GM12892 (cell line): ENCODE results near the gene INPP5A.

Experiments
- POLR2A ChIP-seq: IDR thresholded peaks from 2 replicates; pipeline ENCODE4 v1.6.1; 2011; ENCODE audit warnings: low read depth, low read length, control low read depth
- POLR2AphosphoS5 ChIP-seq: IDR thresholded peaks from 2 replicates; pipeline ENCODE4 v1.6.1; 2011; ENCODE audit warnings: low read depth, low read length, control low read depth

- no peak for TF ChIP-seq POLR2A
- no peak for TF ChIP-seq POLR2AphosphoS5
These were observed 1.8 kb downstream of the INPP5A start for GRCh38 chr10:132539431-132539839.
